GM19351 (cell line): ENCODE measurements around the gene HDDC3.

ENCODE experiments used
- ATAC-seq: cut with Tn5 transposase; IDR thresholded peaks from one replicate; pipeline ENCODE4 v1.9.1; 2021; ENCODE audit warnings: mild to moderate bottlenecking, moderate library complexity; ENCODE audit not compliant: unreplicated experiment

Gene HDDC3

GRCh38 chr15:90892498-90893174 is 39.7 kb downstream of the HDDC3 start:
- ATAC-seq: no peak

DNA sequence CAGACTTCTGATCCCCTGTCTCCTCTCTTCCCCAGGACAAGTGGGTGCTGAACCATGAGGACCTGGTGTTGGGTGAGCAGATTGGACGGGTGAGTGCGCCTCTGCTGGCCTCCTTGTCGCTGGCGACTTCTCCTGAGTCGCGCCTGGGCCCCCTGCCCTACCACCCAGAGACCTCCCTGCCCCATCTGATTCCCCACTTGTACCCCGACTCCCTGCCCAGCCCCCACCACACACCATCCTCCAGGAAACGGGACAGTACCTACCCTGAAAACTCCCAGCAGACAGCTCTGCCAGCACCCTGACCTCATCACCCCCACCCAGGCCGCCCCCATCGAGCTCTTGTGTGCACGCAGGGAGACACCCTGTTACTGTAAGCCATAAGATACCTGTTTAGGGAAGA is 40.3 kb downstream of the HDDC3 start:
- ATAC-seq: no peak

DNA sequence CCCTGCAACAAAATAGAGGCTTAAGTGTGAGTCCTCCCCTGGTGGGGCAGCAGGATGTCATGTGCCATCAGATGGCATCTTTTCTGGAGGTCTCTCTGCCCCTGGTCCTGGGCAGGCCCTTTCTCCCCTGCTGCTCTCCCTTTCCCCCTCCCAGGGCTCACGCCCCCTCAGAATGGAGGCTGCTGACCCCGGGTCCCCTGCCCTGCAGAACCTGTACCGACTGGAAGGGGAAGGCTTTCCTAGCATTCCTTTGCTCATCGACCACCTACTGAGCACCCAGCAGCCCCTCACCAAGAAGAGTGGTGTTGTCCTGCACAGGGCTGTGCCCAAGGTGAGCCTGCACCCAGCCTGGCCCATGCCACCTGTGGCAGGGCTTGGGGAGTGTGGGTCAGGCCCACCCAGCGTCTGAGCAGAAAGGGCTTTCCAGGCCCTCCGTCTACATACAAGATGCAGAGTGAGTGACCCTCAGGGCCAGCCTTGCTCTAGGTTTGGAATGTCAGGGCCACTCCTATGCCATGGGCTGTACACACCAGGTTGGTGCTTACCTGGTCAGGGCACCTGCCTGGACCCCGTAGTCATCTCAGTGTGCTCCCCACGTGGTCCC is 40.9 kb downstream of the HDDC3 start:
- ATAC-seq: no peak

- no peak for ATAC-seq
These were observed 41.5 kb downstream of the HDDC3 start for GRCh38 chr15:90890839-90891238.

DNA sequence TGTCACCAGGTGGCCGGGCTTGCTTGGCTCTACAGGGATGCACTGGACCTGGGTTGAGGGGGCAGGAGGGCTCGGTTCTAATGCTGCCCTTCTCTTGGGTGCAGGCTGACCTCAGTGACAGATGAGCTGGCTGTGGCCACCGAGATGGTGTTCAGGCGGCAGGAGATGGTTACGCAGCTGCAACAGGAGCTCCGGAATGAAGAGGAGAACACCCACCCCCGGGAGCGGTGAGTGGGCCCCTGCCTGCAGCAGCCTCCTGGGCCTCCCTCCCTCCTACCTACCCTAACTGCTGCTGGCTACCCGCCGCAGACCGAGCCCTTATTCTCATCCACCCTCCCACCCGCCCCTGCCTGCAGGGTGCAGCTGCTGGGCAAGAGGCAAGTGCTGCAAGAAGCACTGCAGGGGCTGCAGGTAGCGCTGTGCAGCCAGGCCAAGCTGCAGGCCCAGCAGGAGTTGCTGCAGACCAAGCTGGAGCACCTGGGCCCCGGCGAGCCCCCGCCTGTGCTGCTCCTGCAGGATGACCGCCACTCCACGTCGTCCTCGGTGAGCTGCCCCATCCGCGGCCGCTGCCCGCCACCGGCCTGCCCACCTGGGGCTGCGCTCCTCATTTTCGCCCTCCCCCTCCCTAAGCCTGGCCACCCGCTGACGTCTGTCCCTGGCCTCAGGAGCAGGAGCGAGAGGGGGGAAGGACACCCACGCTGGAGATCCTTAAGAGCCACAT is 42.5 kb downstream of the HDDC3 start:
- ATAC-seq: no peak

- no peak for ATAC-seq
These were observed 43.0 kb downstream of the HDDC3 start for GRCh38 chr15:90889313-90889730.

GRCh38 chr15:90887037-90887481 is 45.3 kb downstream of the HDDC3 start:
- ATAC-seq: no peak

GRCh38 chr15:90886291-90886614 is 46.1 kb downstream of the HDDC3 start:
- ATAC-seq: no peak

DNA sequence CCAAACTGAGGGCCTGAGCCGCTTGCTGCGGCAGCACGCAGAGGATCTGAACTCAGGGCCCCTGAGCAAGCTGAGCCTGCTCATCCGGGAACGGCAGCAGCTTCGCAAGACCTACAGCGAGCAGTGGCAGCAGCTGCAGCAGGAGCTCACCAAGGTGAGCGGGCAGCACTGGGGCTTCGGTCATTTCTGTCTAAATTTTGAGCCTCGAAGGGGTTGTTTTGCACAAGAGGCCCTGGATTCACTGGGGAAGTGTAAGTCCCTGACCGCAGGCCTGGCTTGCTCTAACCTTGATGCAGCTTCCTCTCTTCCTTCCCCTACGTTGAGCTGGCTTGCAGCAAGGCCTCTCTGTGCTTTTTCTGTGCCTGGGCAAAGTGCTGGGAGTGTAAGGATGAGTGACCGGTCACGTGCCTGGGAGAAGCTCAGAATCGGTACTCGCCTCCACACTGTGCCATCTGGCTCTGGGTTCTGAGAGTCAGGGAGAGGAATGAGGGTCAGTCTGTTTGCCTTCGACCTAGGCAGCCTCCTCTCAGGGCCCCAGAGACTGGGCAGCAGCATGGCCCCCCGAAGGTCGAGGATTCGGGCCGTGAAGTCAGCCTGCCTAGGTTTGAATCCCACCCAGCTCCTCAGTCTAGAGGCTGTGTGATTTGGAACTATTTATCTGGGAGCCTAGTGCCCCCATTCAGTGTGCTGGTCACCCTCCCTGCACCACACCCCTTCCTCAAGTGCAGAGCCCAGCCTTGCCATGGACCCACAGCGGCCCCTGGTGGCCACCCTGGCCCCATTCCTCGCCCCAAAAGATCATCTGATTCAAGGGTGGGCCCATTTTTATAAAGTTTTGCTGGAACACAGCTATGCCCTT is 46.7 kb downstream of the HDDC3 start:
- ATAC-seq: peak; percentile 48

DNA sequence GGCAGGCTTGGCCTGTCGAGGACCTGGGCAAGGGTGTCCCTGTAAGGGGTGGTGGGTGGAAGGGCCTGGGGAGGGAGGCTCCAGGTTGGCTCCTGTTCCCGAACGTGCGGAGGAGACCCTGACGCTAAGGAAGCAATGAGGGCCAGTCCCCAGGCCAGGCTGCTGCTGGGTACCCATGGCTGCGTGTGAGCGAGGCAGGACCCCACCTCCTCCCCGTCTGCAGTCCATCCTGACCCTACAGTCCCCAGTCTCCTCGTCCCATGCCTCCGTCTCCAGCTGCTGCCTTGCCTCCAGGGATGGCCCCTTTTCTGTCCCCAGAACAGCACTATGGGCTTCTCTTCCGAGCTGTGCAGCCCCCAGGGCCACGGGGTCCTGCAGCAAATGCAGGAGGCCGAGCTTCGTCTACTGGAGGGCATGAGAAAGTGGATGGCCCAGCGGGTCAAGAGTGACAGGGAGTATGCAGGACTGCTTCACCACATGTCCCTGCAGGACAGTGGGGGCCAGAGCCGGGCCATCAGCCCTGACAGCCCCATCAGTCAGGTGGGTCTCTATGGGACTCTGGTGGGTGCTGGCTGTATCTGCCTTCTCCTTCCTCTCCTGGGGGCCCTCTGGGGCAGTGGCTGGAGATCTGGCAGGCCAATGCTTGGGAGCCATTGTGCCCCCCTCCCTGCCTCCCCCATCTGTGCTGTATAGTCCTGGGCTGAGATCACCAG is 47.5 kb downstream of the HDDC3 start:
- no peak for ATAC-seq

DNA sequence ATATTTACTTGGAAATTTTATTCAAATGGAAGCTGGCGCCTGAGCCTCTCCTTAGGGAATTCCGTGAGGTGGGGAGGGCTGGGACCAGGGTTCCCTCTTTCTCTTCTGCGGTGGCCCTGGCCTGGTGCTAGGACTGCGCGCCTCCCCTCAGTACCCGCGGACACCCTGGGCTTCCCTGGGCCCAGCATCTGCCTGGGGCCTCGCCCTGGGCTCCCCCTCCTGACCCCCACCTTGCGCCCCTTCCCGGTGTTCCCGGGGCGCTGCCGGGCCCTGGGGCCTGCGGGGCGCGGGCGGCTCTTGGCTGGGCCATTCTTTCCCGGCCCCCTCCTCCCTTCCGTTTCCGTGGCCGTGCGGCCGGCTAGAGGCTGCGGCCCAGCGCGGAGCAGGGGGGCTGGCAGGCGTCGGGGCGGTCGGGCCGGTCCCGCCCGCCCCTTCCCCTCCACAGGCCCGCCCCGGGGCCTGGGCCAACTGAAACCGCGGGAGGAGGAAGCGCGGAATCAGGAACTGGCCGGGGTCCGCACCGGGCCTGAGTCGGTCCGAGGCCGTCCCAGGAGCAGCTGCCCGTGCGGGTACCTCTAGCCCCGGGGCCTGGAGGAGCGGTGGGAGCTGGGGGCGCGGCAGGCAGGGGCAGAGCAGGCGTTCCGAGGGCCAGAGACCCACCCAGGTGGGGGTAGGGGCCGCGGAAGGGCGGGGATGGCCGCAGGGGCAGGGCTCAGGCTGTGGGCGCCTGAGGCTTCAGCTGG is 48.2 kb downstream of the HDDC3 start, which contains the start of gene FES:
Gene FES, plus strand, starts transcription at position 529 of the 743 bp plus-strand sequence. CDS start 542 bp downstream, outside the sequence.
- ATAC-seq: no peak

- ATAC-seq: no peak
These were observed 48.8 kb downstream of the HDDC3 start for GRCh38 chr15:90883526-90883975.

GRCh38 chr15:90882781-90883525 is 49.4 kb downstream of the HDDC3 start:
- no peak for ATAC-seq

DNA sequence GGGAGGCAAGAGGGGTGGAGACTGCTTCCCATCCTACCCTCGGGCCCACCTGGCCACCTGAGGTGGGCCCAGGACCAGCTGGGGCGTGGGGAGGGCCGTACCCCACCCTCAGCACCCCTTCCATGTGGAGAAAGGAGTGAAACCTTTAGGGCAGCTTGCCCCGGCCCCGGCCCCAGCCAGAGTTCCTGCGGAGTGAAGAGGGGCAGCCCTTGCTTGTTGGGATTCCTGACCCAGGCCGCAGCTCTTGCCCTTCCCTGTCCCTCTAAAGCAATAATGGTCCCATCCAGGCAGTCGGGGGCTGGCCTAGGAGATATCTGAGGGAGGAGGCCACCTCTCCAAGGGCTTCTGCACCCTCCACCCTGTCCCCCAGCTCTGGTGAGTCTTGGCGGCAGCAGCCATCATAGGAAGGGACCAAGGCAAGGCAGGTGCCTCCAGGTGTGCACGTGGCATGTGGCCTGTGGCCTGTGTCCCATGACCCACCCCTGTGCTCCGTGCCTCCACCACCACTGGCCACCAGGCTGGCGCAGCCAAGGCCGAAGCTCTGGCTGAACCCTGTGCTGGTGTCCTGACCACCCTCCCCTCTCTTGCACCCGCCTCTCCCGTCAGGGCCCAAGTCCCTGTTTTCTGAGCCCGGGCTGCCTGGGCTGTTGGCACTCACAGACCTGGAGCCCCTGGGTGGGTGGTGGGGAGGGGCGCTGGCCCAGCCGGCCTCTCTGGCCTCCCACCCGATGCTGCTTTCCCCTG is 50.2 kb downstream of the HDDC3 start:
- no peak for ATAC-seq

GRCh38 chr15:90881181-90881977 is 51.0 kb downstream of the HDDC3 start:
- ATAC-seq: no peak

GRCh38 chr15:90880381-90881145 is 51.8 kb downstream of the HDDC3 start:
- no peak for ATAC-seq
